Measurements from ENCODE around the gene TTLL1.

TTLL1 gene

GRCh38 chr22:43094551-43094950, 5.4 kb upstream of the TTLL1 start:
- Histone ChIP-seq H3K79me2 (ENCODE audit: insufficient read depth, low read length) (no peaks in the 10 kb centered on the region), H2AFZ (ENCODE audit: low read depth, low read length) (no peak overlapping the region), H3K4me1 (ENCODE audit: insufficient read depth, low read length) (peaks cover 7% of the 10 kb centered on the region; the same call in 1 of the 2 replicates), H3K36me3 (ENCODE audit: insufficient read depth, low read length) (no peaks in the 10 kb centered on the region), H3K9ac (ENCODE audit: low read depth, low read length) (no peak overlapping the region), H3K9me3 (ENCODE audit: insufficient read depth, low read length, severe bottlenecking) (peaks cover 8% of the 10 kb centered on the region), H4K20me1 (ENCODE audit: insufficient read depth, low read length) (no peaks in the 10 kb centered on the region), H3K4me3 (ENCODE audit: low read depth in 1 of 2, low read length in 2 of 2) (no peak overlapping the region), H3K27me3 (ENCODE audit: insufficient read depth, low read length, poor library complexity) (no peaks in the 10 kb centered on the region), H3K27ac (ENCODE audit: low read length) (no peak overlapping the region), H3K4me2 (ENCODE audit: insufficient read depth, low read length) (no peak overlapping the region)
- DNase-seq (no peak), ATAC-seq (ENCODE audit: insufficient read depth, low read depth) (no peak)
- TF ChIP-seq CTCF (IDR thresholded peaks at IDR 0.05; ENCODE audit: borderline replicate concordance, extremely low read depth, low read length, poor library complexity, severe bottlenecking) (no peak), EZH2 (IDR thresholded peaks at IDR 0.05; ENCODE audit: borderline replicate concordance, low read depth, low read length, severe bottlenecking) (no peak)

- no peak overlapping the region for H3K9ac ChIP-seq (ENCODE audit: low read depth, low read length)
- peaks cover 8% of the 10 kb centered on the region for H3K9me3 ChIP-seq (ENCODE audit: insufficient read depth, low read length, severe bottlenecking)
- H3K27me3 ChIP-seq (ENCODE audit: insufficient read depth, low read length, poor library complexity) = no peaks in the 10 kb centered on the region
- no peaks in the 10 kb centered on the region for H4K20me1 ChIP-seq (ENCODE audit: insufficient read depth, low read length)
- DNase-seq (no peak), ATAC-seq (ENCODE audit: insufficient read depth, low read depth) (no peak)
- H3K27ac ChIP-seq (ENCODE audit: low read length) = no peak overlapping the region
- no peak overlapping the region for H3K4me2 ChIP-seq (ENCODE audit: insufficient read depth, low read length)
- TF ChIP-seq EZH2 (IDR thresholded peaks at IDR 0.05; ENCODE audit: borderline replicate concordance, low read depth, low read length, severe bottlenecking) (no peak), CTCF (IDR thresholded peaks at IDR 0.05; ENCODE audit: borderline replicate concordance, extremely low read depth, low read length, poor library complexity, severe bottlenecking) (peak; percentile 12)
- peaks cover 10% of the 10 kb centered on the region; the same call in 1 of the 2 replicates for H3K4me1 ChIP-seq (ENCODE audit: insufficient read depth, low read length)
- H3K4me3 ChIP-seq (ENCODE audit: low read depth in 1 of 2, low read length in 2 of 2) = no peak overlapping the region
- H2AFZ ChIP-seq (ENCODE audit: low read depth, low read length) = no peak overlapping the region
- no peaks in the 10 kb centered on the region for H3K36me3 ChIP-seq (ENCODE audit: insufficient read depth, low read length)
- H3K79me2 ChIP-seq (ENCODE audit: insufficient read depth, low read length) = no peaks in the 10 kb centered on the region
Observed at GRCh38 chr22:43094085-43094484, 4.9 kb upstream of the TTLL1 start.

- ATAC-seq (ENCODE audit: insufficient read depth, low read depth) = no peak
- H4K20me1 ChIP-seq (ENCODE audit: insufficient read depth, low read length) = no peaks in the 10 kb centered on the region
- no peak for DNase-seq
Observed at GRCh38 chr22:43092085-43092484, 2.9 kb upstream of the TTLL1 start.

More at GRCh38 chr22:43092085-43092484, 2.9 kb upstream of the TTLL1 start:
- H3K36me3 ChIP-seq (ENCODE audit: insufficient read depth, low read length) = no peaks in the 10 kb centered on the region
- no peak overlapping the region for H3K27ac ChIP-seq (ENCODE audit: low read length)
- no peak for TF ChIP-seq CTCF (IDR thresholded peaks at IDR 0.05; ENCODE audit: borderline replicate concordance, extremely low read depth, low read length, poor library complexity, severe bottlenecking)
- TF ChIP-seq EZH2 (IDR thresholded peaks at IDR 0.05; ENCODE audit: borderline replicate concordance, low read depth, low read length, severe bottlenecking) = no peak
- H3K9ac ChIP-seq (ENCODE audit: low read depth, low read length) = no peak overlapping the region
- H3K9me3 ChIP-seq (ENCODE audit: insufficient read depth, low read length, severe bottlenecking) = peaks cover 7% of the 10 kb centered on the region
- H2AFZ ChIP-seq (ENCODE audit: low read depth, low read length) = no peak overlapping the region
- no peak overlapping the region for H3K4me3 ChIP-seq (ENCODE audit: low read depth in 1 of 2, low read length in 2 of 2)
- H3K4me1 ChIP-seq (ENCODE audit: insufficient read depth, low read length) = peaks cover 16% of the 10 kb centered on the region
- H3K27me3 ChIP-seq (ENCODE audit: insufficient read depth, low read length, poor library complexity) = no peaks in the 10 kb centered on the region
- H3K79me2 ChIP-seq (ENCODE audit: insufficient read depth, low read length) = peaks cover 3% of the 10 kb centered on the region; the same call in 1 of the 2 replicates
- no peak overlapping the region for H3K4me2 ChIP-seq (ENCODE audit: insufficient read depth, low read length)
